Nephron (organoid): ENCODE results near the gene GABARAP.

Source experiments
- H3K27ac Mint-ChIP-seq, 3 experiments: 2 replicates each; pipeline ENCODE4 v1.8.0; 2020; ENCODE audit warnings: mixed read lengths in 3 of 3, mild to moderate bottlenecking in 2 of 3, moderate library complexity in 1 of 3
- H3K27me3 Mint-ChIP-seq: 2 replicates; pipeline ENCODE4 v1.8.0; 2021; ENCODE audit warnings: low read depth, mild to moderate bottlenecking, moderate library complexity, mixed read lengths
- H3K36me3 Mint-ChIP-seq: 2 replicates; pipeline ENCODE4 v1.8.0; 2020; ENCODE audit warnings: low read depth, mixed read lengths
- H3K4me1 Mint-ChIP-seq: 2 replicates; pipeline ENCODE4 v1.8.0; 2020; ENCODE audit warnings: mixed read lengths
- H3K4me3 Mint-ChIP-seq, 3 experiments: 2 replicates each; pipeline ENCODE4 v1.8.0; 2020; ENCODE audit warnings: mild to moderate bottlenecking in 3 of 3, mixed read lengths in 3 of 3, moderate library complexity in 2 of 3
- H3K9me3 Mint-ChIP-seq: 2 replicates; pipeline ENCODE4 v1.8.0; 2020; ENCODE audit warnings: mixed read lengths
- CTCF ChIP-seq, 3 experiments: fragments of 200-600 bp; sonication (generic); IDR thresholded peaks; one replicate each; pipeline ENCODE4 v1.5.0; 2021; ENCODE audit warnings: antibody characterized with exemption in 3 of 3; ENCODE audit not compliant: unreplicated experiment in 3 of 3

Gene GABARAP

GRCh38 chr17:7262192-7262934 lies 20.1 kb upstream of the GABARAP start, which contains the start of gene CLDN7:
Gene CLDN7 (minus strand): TSS chr17:7262478. CDS start chr17:7262043, 435 bp downstream.
- Mint-ChIP-seq H3K9me3 (no peaks in the 10 kb centered on the region), H3K36me3 (peaks cover 19% of the 10 kb centered on the region), H3K27me3 (peaks cover 78% of the 10 kb centered on the region), H3K4me1 (peaks cover 11% of the 10 kb centered on the region), H3K27ac (peak within 1 kb of the TSS; percentile 70 to 98 (median 91)), H3K4me3 (peak within 1 kb of the TSS; percentile 80 to 90 (median 89))
- TF ChIP-seq CTCF (IDR thresholded peaks at IDR 0.05; ENCODE audit: unreplicated experiment in 3 of 3): no peak

DNA sequence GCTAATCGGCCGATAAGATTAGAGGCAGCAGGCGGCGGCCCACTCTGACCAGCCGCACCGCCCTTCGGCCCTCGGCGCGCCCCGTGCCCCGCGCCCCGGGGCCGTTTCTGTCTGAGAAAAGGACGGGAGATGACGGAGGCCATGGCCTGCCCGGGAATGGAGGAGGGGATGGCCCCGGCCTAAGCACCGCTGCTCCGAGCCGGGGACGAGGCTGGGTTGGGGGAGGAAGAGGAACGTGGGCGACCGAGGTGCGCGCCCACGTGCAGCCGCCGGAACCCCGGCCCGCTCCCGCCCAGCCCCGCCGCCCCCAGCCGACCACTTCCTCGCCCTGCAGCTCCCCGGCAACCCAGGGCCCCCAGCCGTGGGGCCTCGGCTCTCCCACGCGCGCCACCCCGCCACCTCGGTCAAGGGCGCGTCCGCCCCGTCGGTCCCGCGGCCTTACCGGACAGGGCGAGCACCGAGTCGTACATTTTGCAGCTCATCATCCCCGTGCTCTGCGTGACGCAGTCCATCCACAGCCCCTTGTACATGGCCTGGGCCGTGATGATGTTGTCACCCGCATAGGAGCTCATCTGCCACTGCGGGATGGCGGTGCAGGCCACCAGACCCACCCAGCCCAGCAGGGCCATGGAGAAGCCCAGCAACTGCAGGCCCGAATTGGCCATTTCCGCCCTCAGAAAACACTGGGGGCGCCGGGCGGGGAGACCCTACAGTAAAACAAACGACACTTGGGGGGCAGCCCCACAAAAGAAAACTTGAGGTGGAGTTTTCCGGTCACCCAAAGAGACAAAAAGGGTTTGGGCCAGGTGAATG lies 19.3 kb upstream of the GABARAP start:
- TF ChIP-seq CTCF (IDR thresholded peaks at IDR 0.05; ENCODE audit: unreplicated experiment in 3 of 3): no peak
- Mint-ChIP-seq H3K27me3 (peaks cover 74% of the 10 kb centered on the region), H3K4me3 (peak overlapping the region; percentile 77 to 90 (median 80)), H3K36me3 (peaks cover 27% of the 10 kb centered on the region), H3K4me1 (peaks cover 11% of the 10 kb centered on the region), H3K27ac (peak overlapping the region in 1 of 3 experiments; percentile 84), H3K9me3 (no peaks in the 10 kb centered on the region)

- Mint-ChIP-seq H3K27me3 (peaks cover 68% of the 10 kb centered on the region), H3K9me3 (no peaks in the 10 kb centered on the region)
Observed at GRCh38 chr17:7260651-7261378, 18.6 kb upstream of the GABARAP start.

GRCh38 chr17:7260151-7260550 lies 17.9 kb upstream of the GABARAP start:
- H3K27me3 Mint-ChIP-seq: peaks cover 61% of the 10 kb centered on the region
- no peaks in the 10 kb centered on the region for H3K9me3 Mint-ChIP-seq
- TF ChIP-seq CTCF (IDR thresholded peaks at IDR 0.05; ENCODE audit: unreplicated experiment in 3 of 3): no peak
- peak overlapping the region in 2 of 3 experiments; percentile 18 to 37 for H3K27ac Mint-ChIP-seq
- H3K4me1 Mint-ChIP-seq: peaks cover 11% of the 10 kb centered on the region
- H3K36me3 Mint-ChIP-seq: peaks cover 32% of the 10 kb centered on the region
- peak overlapping the region; percentile 54 to 76 (median 63) for H3K4me3 Mint-ChIP-seq

More at GRCh38 chr17:7260651-7261378, 18.6 kb upstream of the GABARAP start:
- peak overlapping the region in 2 of 3 experiments; percentile 18 to 75 for H3K27ac Mint-ChIP-seq
- no peak for TF ChIP-seq CTCF (IDR thresholded peaks at IDR 0.05; ENCODE audit: unreplicated experiment in 3 of 3)
- H3K36me3 Mint-ChIP-seq: peaks cover 32% of the 10 kb centered on the region
- peaks cover 11% of the 10 kb centered on the region for H3K4me1 Mint-ChIP-seq
- peak overlapping the region; percentile 54 to 77 (median 76) for H3K4me3 Mint-ChIP-seq

- Mint-ChIP-seq H3K36me3 (peaks cover 37% of the 10 kb centered on the region), H3K27me3 (peaks cover 55% of the 10 kb centered on the region), H3K9me3 (no peaks in the 10 kb centered on the region), H3K27ac (peak overlapping the region in 1 of 3 experiments; percentile 79), H3K4me1 (peaks cover 11% of the 10 kb centered on the region), H3K4me3 (peak overlapping the region; percentile 24 to 65 (median 44))
- TF ChIP-seq CTCF (IDR thresholded peaks at IDR 0.05; ENCODE audit: unreplicated experiment in 3 of 3): no peak
Observed at GRCh38 chr17:7259555-7259889, 17.3 kb upstream of the GABARAP start.
